22Rv1 (cell line): Measurements from ENCODE around the gene CNN3.

Experiments used
- CTCF ChIP-seq: fragments of 450-650 bp; IDR thresholded peaks from 2 replicates; pipeline ENCODE4 v1.5.1; 2017; ENCODE audit warnings: mild to moderate bottlenecking
- ZFX ChIP-seq: fragments of 450-650 bp; IDR thresholded peaks from 2 replicates; pipeline ENCODE4 v1.6.1; 2017; ENCODE audit warnings: antibody characterized with exemption, borderline replicate concordance

GRCh38 chr1:94935034-94935433, 8.1 kb upstream of the CNN3 start:
- TF ChIP-seq ZFX, result no peak
- TF ChIP-seq CTCF, result no peak
